ENCODE measurements around the gene HHAT. TPM values are rescaled to one million over a fixed set of nuclear protein-coding genes. Genes with fewer than 3 reads are reported as not detected.

HHAT gene
- total and polyA plus RNA-seq, 8 donors = under 0.01 to 5.8 (median 1.6) TPM

GRCh38 chr1:210692796-210693195 is 364.1 kb downstream of the HHAT start:
- TF ChIP-seq EP300 (IDR thresholded peaks at IDR 0.05) (no peak), POLR2A (IDR thresholded peaks at IDR 0.05) (no peak), POLR2AphosphoS5 (IDR thresholded peaks at IDR 0.05) (no peak), CTCF (IDR thresholded peaks at IDR 0.05) (no peak)

GRCh38 chr1:210695026-210695425 is 366.3 kb downstream of the HHAT start:
- no peak overlapping the region for H3K4me3 ChIP-seq
- H3K4me1 ChIP-seq = peaks cover 0 to under 1% (median 0%) of the 10 kb centered on the region in 4 donors
- intact Hi-C loops (cut with DNase I; ENCODE audit: low total_unique reads) = no loop called here
- no peak for DNase-seq
- H3K36me3 ChIP-seq = no peaks in the 10 kb centered on the region
- H3K27ac ChIP-seq = no peak overlapping the region
- no peaks in the 10 kb centered on the region for H3K9me3 ChIP-seq
- H3K27me3 ChIP-seq = no peaks in the 10 kb centered on the region
- no peak for TF ChIP-seq EP300 (IDR thresholded peaks at IDR 0.05)
- no peak for TF ChIP-seq CTCF (IDR thresholded peaks at IDR 0.05)
- TF ChIP-seq POLR2A (IDR thresholded peaks at IDR 0.05) = no peak
- TF ChIP-seq POLR2AphosphoS5 (IDR thresholded peaks at IDR 0.05) = no peak
- 71 to 91% (median 80%) methylated on average over 1 of the region's 1 CpG for WGBS, 5 donors

More at GRCh38 chr1:210692796-210693195, 364.1 kb downstream of the HHAT start:
- no peaks in the 10 kb centered on the region for H3K9me3 ChIP-seq
- no peak overlapping the region for H3K27ac ChIP-seq
- WGBS, 5 donors = 43 to 66% (median 63%) methylated on average over 7 of the region's 7 CpGs
- no peaks in the 10 kb centered on the region for H3K27me3 ChIP-seq
- no peaks in the 10 kb centered on the region for H3K36me3 ChIP-seq
- peak in 1 of 2 donors; percentile 29 for DNase-seq
- no peak overlapping the region for H3K4me3 ChIP-seq
- H3K4me1 ChIP-seq = no peaks in the 10 kb centered on the region
- intact Hi-C loops (cut with DNase I; ENCODE audit: low total_unique reads) = no loop called here

- no peaks in the 10 kb centered on the region for H3K36me3 ChIP-seq
- no peak for DNase-seq
- no peak overlapping the region for H3K27ac ChIP-seq
- intact Hi-C loops (cut with DNase I; ENCODE audit: low total_unique reads) = no loop called here
- peaks cover 0 to 7% (median 3%) of the 10 kb centered on the region in 4 donors for H3K4me1 ChIP-seq
- H3K9me3 ChIP-seq = no peaks in the 10 kb centered on the region
- no peaks in the 10 kb centered on the region for H3K27me3 ChIP-seq
- no peak for TF ChIP-seq EP300 (IDR thresholded peaks at IDR 0.05)
- no peak for TF ChIP-seq CTCF (IDR thresholded peaks at IDR 0.05)
- no peak for TF ChIP-seq POLR2A (IDR thresholded peaks at IDR 0.05)
- no peak for TF ChIP-seq POLR2AphosphoS5 (IDR thresholded peaks at IDR 0.05)
- 69 to 78% (median 70%) methylated on average over 1 of the region's 1 CpG for WGBS, 5 donors
- H3K4me3 ChIP-seq = no peak overlapping the region
These were observed 368.0 kb downstream of the HHAT start for GRCh38 chr1:210696709-210697108.

GRCh38 chr1:210697185-210697584 is 368.5 kb downstream of the HHAT start:
- peaks cover 0 to 7% (median 3%) of the 10 kb centered on the region in 4 donors for H3K4me1 ChIP-seq
- no peak for TF ChIP-seq CTCF (IDR thresholded peaks at IDR 0.05)
- TF ChIP-seq POLR2AphosphoS5 (IDR thresholded peaks at IDR 0.05) = no peak
- TF ChIP-seq POLR2A (IDR thresholded peaks at IDR 0.05) = no peak
- TF ChIP-seq EP300 (IDR thresholded peaks at IDR 0.05) = no peak
- no peak overlapping the region for H3K27ac ChIP-seq
- WGBS, 5 donors = 76 to 83% (median 78%) methylated on average over 2 to 3 of the region's 3 CpGs
- H3K4me3 ChIP-seq = no peak overlapping the region
- no peaks in the 10 kb centered on the region for H3K36me3 ChIP-seq
- intact Hi-C loops (cut with DNase I; ENCODE audit: low total_unique reads) = no loop called here
- H3K27me3 ChIP-seq = no peaks in the 10 kb centered on the region
- no peaks in the 10 kb centered on the region for H3K9me3 ChIP-seq
- DNase-seq = no peak

All from stomach (tissue), 9 donors.